Caco-2 (cell line): Measurements from ENCODE around the gene HDGF. TPM values are rescaled to one million over a fixed set of nuclear protein-coding genes. Genes with fewer than 3 reads are reported as not detected.

Experiments
- BruUV-seq: library from RNA; stranded (reverse); fragments of 400-500 nt; replicated peaks from 2 replicates; lab custom pipeline; 2021; lab: Mats Ljungman, UMichigan
- CTCF ChIA-PET: fragments of 300-600 bp; sonication (Branson Sonifier 250); formaldehyde crosslinking; loops from one replicate; lab custom pipeline; 2022; ENCODE audit warnings: antibody characterized with exemption; lab: Charles Lee
- POLR2A ChIA-PET: fragments of 300-600 bp; sonication (Branson Sonifier 250); formaldehyde crosslinking; loops from one replicate; lab custom pipeline; 2022; ENCODE audit warnings: antibody characterized with exemption; lab: Charles Lee
- DNase-seq, 2 experiments: peaks; one replicate each; pipeline versions ENCODE4 v3.0.0 to v3.0.0-alpha.2; 2020 to 2022
- H3K27me3 ChIP-seq: replicated peaks from 2 replicates; pipeline ENCODE4 v1.6.0; 2011; ENCODE audit warnings: low read length; ENCODE audit not compliant: control insufficient read depth, insufficient read depth
- H3K36me3 ChIP-seq: 2 replicates; pipeline ENCODE4 v1.5.1; 2011; ENCODE audit warnings: low read length; ENCODE audit not compliant: control insufficient read depth, insufficient read depth
- H3K4me1 ChIP-seq: fragments of 250-450 bp; sonication (Bioruptor Pico); 2 replicates; pipeline ENCODE4 v1.5.1; 2020; ENCODE audit warnings: mild to moderate bottlenecking
- H3K4me3 ChIP-seq: 2 replicates; pipeline ENCODE4 v1.5.1; 2011; ENCODE audit warnings: low read depth, mild to moderate bottlenecking, control low read depth, low read length
- H3K9me3 ChIP-seq: fragments of 250-450 bp; sonication (Bioruptor Pico); 2 replicates; pipeline ENCODE4 v1.5.1; 2020; ENCODE audit warnings: mild to moderate bottlenecking, moderate library complexity
- H3K27ac Mint-ChIP-seq: one replicate; pipeline ENCODE4 v1.8.0; 2022; ENCODE audit warnings: mixed read lengths; ENCODE audit not compliant: unreplicated experiment
- H3K27me3 Mint-ChIP-seq: one replicate; pipeline ENCODE4 v1.8.0; 2022; ENCODE audit warnings: mixed read lengths; ENCODE audit not compliant: insufficient read depth, unreplicated experiment
- H3K36me3 Mint-ChIP-seq: one replicate; pipeline ENCODE4 v1.8.0; 2022; ENCODE audit warnings: mild to moderate bottlenecking, mixed read lengths; ENCODE audit not compliant: insufficient read depth, unreplicated experiment
- H3K4me1 Mint-ChIP-seq: one replicate; pipeline ENCODE4 v1.8.0; 2022; ENCODE audit warnings: low read depth, mixed read lengths; ENCODE audit not compliant: unreplicated experiment
- H3K4me3 Mint-ChIP-seq: one replicate; pipeline ENCODE4 v1.8.0; 2022; ENCODE audit warnings: mild to moderate bottlenecking, moderate library complexity, mixed read lengths; ENCODE audit not compliant: unreplicated experiment
- H3K9me3 Mint-ChIP-seq: one replicate; pipeline ENCODE4 v1.8.0; 2022; ENCODE audit warnings: mixed read lengths; ENCODE audit not compliant: unreplicated experiment
- CTCF ChIP-seq, 2 experiments: fragments of 200-600 bp in 1 of 2; IDR thresholded peaks; 1 replicate in 1 of 2; 2 replicates in 1 of 2; pipeline versions ENCODE4 v1.5.1 to v1.8.0; 2011 to 2022; ENCODE audit warnings: antibody characterized with exemption in 1 of 2, control low read depth in 1 of 2, inconsistent platforms in 1 of 2, low read depth in 1 of 2, low read length in 1 of 2, mild to moderate bottlenecking in 1 of 2, moderate library complexity in 1 of 2; ENCODE audit not compliant: insufficient read depth in 1 of 2, severe bottlenecking in 1 of 2, unreplicated experiment in 1 of 2
- intact Hi-C: fragments of 100-400 bp; cut with micrococcal nuclease; formaldehyde crosslinking; loops from one replicate; pipeline ENCODE4 v1.10.0; 2022; ENCODE audit not compliant: unreplicated experiment
- total RNA-seq: library from RNA; stranded (reverse); gene quantifications from 2 replicates; pipeline ENCODE4 v1.2.3, GENCODE V29; 2022

HDGF gene
- total RNA-seq, 1 experiment from 2014 or later: 414 TPM

- Mint-ChIP-seq H3K4me3 (peak overlapping the region; percentile 100), H3K27ac (peak overlapping the region; percentile 98), H3K9me3 (no peaks in the 10 kb centered on the region), H3K27me3 (no peaks in the 10 kb centered on the region), H3K4me1 (peaks cover 20% of the 10 kb centered on the region), H3K36me3 (peaks cover 59% of the 10 kb centered on the region)
- ChIA-PET CTCF (interaction anchor here (1.2 to 2.2 kb wide), 6 partner anchors 11 to 188 kb away, joined by 3 to 32 read pairs (median 12); partner anchors contain the start of genes HDGF, ISG20L2 and METTL25B), POLR2A (interaction anchor here (0.7 to 2.6 kb wide), 5 partner anchors 8 to 27 kb away, joined by 3 to 108 read pairs (median 26); partner anchors contain the start of genes HDGF, ISG20L2, METTL25B and PRCC)
- intact Hi-C loops: no loop called here
- H3K4me3 ChIP-seq: peak overlapping the region; percentile 62
- peaks cover 9% of the 10 kb centered on the region for H3K36me3 ChIP-seq
- H3K27me3 ChIP-seq: no peaks in the 10 kb centered on the region
- no peak for TF ChIP-seq CTCF (IDR thresholded peaks at IDR 0.05; ENCODE audit: insufficient read depth in 1 of 2, low read depth in 1 of 2, low read length in 1 of 2, severe bottlenecking in 1 of 2, unreplicated experiment in 1 of 2)
- BruUV-seq: TSS peak; percentile 5
- DNase-seq: no peak
- H3K4me1 ChIP-seq: peaks cover 11% of the 10 kb centered on the region
- no peaks in the 10 kb centered on the region for H3K9me3 ChIP-seq
Observed at GRCh38 chr1:156740237-156740740, 11.2 kb downstream of the HDGF start.

GRCh38 chr1:156738916-156739315 lies 12.6 kb downstream of the HDGF start:
- CTCF ChIA-PET: no interaction called here
- H3K27ac Mint-ChIP-seq: peak overlapping the region; percentile 53
- intact Hi-C loops: no loop called here

GRCh38 chr1:156738407-156738806 lies 13.1 kb downstream of the HDGF start:
- Histone ChIP-seq H3K27me3 (no peaks in the 10 kb centered on the region), H3K9me3 (no peaks in the 10 kb centered on the region), H3K36me3 (peaks cover 2% of the 10 kb centered on the region), H3K4me1 (peaks cover 11% of the 10 kb centered on the region), H3K4me3 (no peak overlapping the region)
- intact Hi-C loops: no loop called here
- no peak for DNase-seq
- H3K36me3 Mint-ChIP-seq: peaks cover 40% of the 10 kb centered on the region
- peaks cover 14% of the 10 kb centered on the region for H3K4me1 Mint-ChIP-seq
- no peaks in the 10 kb centered on the region for H3K27me3 Mint-ChIP-seq
- CTCF ChIA-PET: no interaction called here
- no peak for TF ChIP-seq CTCF (IDR thresholded peaks at IDR 0.05; ENCODE audit: insufficient read depth in 1 of 2, low read depth in 1 of 2, low read length in 1 of 2, severe bottlenecking in 1 of 2, unreplicated experiment in 1 of 2)
- POLR2A ChIA-PET: interaction anchor here (1.0 kb wide), 1 partner anchor 10 kb away, joined by 4 read pairs; the partner anchor contains the start of genes ISG20L2 and METTL25B
- H3K27ac Mint-ChIP-seq: peak overlapping the region; percentile 53
- no peaks in the 10 kb centered on the region for H3K9me3 Mint-ChIP-seq
- no TSS peak for BruUV-seq
- no peak overlapping the region for H3K4me3 Mint-ChIP-seq

More at GRCh38 chr1:156738916-156739315, 12.6 kb downstream of the HDGF start:
- Histone ChIP-seq H3K9me3 (no peaks in the 10 kb centered on the region), H3K27me3 (no peaks in the 10 kb centered on the region), H3K4me3 (no peak overlapping the region), H3K4me1 (peaks cover 11% of the 10 kb centered on the region), H3K36me3 (peaks cover 5% of the 10 kb centered on the region)
- POLR2A ChIA-PET: interaction anchor here (1.0 kb wide), 1 partner anchor 11 kb away, joined by 4 read pairs; the partner anchor contains the start of genes ISG20L2 and METTL25B
- no peak for DNase-seq
- H3K36me3 Mint-ChIP-seq: peaks cover 45% of the 10 kb centered on the region
- no TSS peak for BruUV-seq
- H3K9me3 Mint-ChIP-seq: no peaks in the 10 kb centered on the region
- TF ChIP-seq CTCF (IDR thresholded peaks at IDR 0.05; ENCODE audit: insufficient read depth in 1 of 2, low read depth in 1 of 2, low read length in 1 of 2, severe bottlenecking in 1 of 2, unreplicated experiment in 1 of 2): no peak
- H3K4me3 Mint-ChIP-seq: no peak overlapping the region
- no peaks in the 10 kb centered on the region for H3K27me3 Mint-ChIP-seq
- H3K4me1 Mint-ChIP-seq: peaks cover 18% of the 10 kb centered on the region
